Keratinocyte (primary cell): ENCODE results near the gene MAPT.

Source experiments
- EZH2 ChIP-seq: IDR thresholded peaks from one replicate; pipeline ENCODE4 v1.6.1; 2012; ENCODE audit warnings: inconsistent platforms, mild to moderate bottlenecking, low read length, moderate library complexity
- TF ChIP-seq, protein P1 (sequence below), 3 experiments: IDR thresholded peaks in 1 of 3; conservative IDR thresholded peaks in 1 of 3; optimal IDR thresholded peaks in 1 of 3; 2 replicates in 2 of 3; 3 replicates in 1 of 3; pipeline versions ENCODE3 to v1.5.1; 2011; ENCODE audit warnings: low read length in 3 of 3, mild to moderate bottlenecking in 3 of 3, moderate library complexity in 2 of 3, control low read depth in 1 of 3, inconsistent platforms in 1 of 3; ENCODE audit not compliant: insufficient read depth in 2 of 3; ENCODE audit errors: extremely low read depth in 1 of 3

DNA sequence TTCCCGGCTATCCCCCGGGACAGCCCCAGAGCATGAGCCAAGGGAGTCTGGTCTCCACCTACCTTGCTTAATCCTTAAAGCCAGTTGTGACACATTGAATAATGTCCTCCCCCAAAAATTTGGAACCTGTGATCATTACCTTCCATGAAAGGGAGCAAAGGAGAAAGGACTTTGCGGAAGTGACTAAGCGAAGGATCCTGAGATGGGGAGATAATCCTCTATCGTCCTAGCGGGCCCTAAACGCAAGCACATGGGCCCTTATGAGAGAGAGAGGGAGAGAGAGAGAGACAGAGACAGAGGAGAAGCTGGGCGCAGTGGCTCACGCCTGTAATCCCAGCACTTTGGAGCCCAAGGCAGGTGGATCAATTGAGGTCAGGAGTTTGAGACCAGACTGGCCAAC, 40.1 kb upstream of the MAPT start:
- no peak for TF ChIP-seq EZH2
- TF ChIP-seq, protein P1, sequence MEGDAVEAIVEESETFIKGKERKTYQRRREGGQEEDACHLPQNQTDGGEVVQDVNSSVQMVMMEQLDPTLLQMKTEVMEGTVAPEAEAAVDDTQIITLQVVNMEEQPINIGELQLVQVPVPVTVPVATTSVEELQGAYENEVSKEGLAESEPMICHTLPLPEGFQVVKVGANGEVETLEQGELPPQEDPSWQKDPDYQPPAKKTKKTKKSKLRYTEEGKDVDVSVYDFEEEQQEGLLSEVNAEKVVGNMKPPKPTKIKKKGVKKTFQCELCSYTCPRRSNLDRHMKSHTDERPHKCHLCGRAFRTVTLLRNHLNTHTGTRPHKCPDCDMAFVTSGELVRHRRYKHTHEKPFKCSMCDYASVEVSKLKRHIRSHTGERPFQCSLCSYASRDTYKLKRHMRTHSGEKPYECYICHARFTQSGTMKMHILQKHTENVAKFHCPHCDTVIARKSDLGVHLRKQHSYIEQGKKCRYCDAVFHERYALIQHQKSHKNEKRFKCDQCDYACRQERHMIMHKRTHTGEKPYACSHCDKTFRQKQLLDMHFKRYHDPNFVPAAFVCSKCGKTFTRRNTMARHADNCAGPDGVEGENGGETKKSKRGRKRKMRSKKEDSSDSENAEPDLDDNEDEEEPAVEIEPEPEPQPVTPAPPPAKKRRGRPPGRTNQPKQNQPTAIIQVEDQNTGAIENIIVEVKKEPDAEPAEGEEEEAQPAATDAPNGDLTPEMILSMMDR (optimal IDR thresholded peaks at IDR 0.05 in 1 of 3, IDR thresholded peaks at IDR 0.05 in 1 of 3, conservative IDR thresholded peaks at IDR 0.05 in 1 of 3; ENCODE audit: extremely low read depth in 1 of 3, insufficient read depth in 2 of 3, low read length in 3 of 3): no peak
